CD14-positive monocyte (primary cell): ENCODE measurements around the gene RARB. TPM values are rescaled to one million over a fixed set of nuclear protein-coding genes. Genes with fewer than 3 reads are reported as not detected.

Experiments
- DNase-seq, 3 donors: peaks; one replicate each; pipeline ENCODE4 v3.0.0-alpha.2; 2011 to 2022
- H2AFZ ChIP-seq: 2 replicates; pipeline ENCODE4 v1.6.0; 2012; ENCODE audit warnings: mild to moderate bottlenecking, low read depth, low read length, inconsistent platforms; ENCODE audit not compliant: insufficient read depth, poor library complexity, severe bottlenecking
- H3K27ac ChIP-seq, 2 donors: 1 replicate in 1 of 2; 2 replicates in 1 of 2; pipeline ENCODE4 v1.5.1; 2012 to 2013; ENCODE audit warnings: low read length in 2 of 2, control low read depth in 1 of 2, inconsistent platforms in 1 of 2, low read depth in 1 of 2, mild to moderate bottlenecking in 1 of 2
- H3K27me3 ChIP-seq, 2 donors: one replicate each; pipeline versions ENCODE4 v1.6.0 to v1.6.1; 2011 to 2013; ENCODE audit warnings: low read length in 2 of 2; ENCODE audit not compliant: control insufficient read depth in 2 of 2, insufficient read depth in 2 of 2
- H3K36me3 ChIP-seq, 2 donors: replicated peaks in 1 of 2; 1 replicate in 1 of 2; 2 replicates in 1 of 2; pipeline versions ENCODE4 v1.5.1 to v1.6.1; 2012 to 2013; ENCODE audit warnings: low read length in 2 of 2, control low read depth in 1 of 2, inconsistent platforms in 1 of 2, mild to moderate bottlenecking in 1 of 2; ENCODE audit not compliant: insufficient read depth in 2 of 2, control insufficient read depth in 1 of 2
- H3K4me1 ChIP-seq, 2 donors: 1 replicate in 1 of 2; 2 replicates in 1 of 2; pipeline versions ENCODE4 v1.5.1 to v1.6.1; 2012 to 2013; ENCODE audit warnings: low read length in 2 of 2, control low read depth in 1 of 2, inconsistent platforms in 1 of 2, mild to moderate bottlenecking in 1 of 2, moderate library complexity in 1 of 2; ENCODE audit not compliant: insufficient read depth in 2 of 2, control insufficient read depth in 1 of 2
- H3K4me2 ChIP-seq: replicated peaks from 2 replicates; pipeline ENCODE3; 2012; ENCODE audit warnings: low read length, moderate library complexity, mild to moderate bottlenecking; ENCODE audit not compliant: poor library complexity, severe bottlenecking; ENCODE audit errors: extremely low read depth
- H3K4me3 ChIP-seq, 3 experiments: fragments of 200-600 bp in 1 of 3; sonication (generic) in 1 of 3; replicated peaks in 1 of 3; 1 replicate in 2 of 3; 2 replicates in 1 of 3; pipeline ENCODE4 v1.5.1; 2011 to 2013; ENCODE audit warnings: low read length in 3 of 3, mild to moderate bottlenecking in 3 of 3, control low read depth in 2 of 3, low read depth in 2 of 3, inconsistent platforms in 1 of 3, moderate library complexity in 1 of 3
- H3K79me2 ChIP-seq: 2 replicates; pipeline ENCODE4 v1.6.0; 2012; ENCODE audit warnings: mild to moderate bottlenecking, control low read depth, inconsistent platforms, low read length, moderate library complexity; ENCODE audit not compliant: insufficient read depth
- H3K9ac ChIP-seq: 2 replicates; pipeline ENCODE4 v1.6.0; 2017; ENCODE audit warnings: low read length, mild to moderate bottlenecking; ENCODE audit not compliant: insufficient read depth, poor library complexity, severe bottlenecking
- H3K9me3 ChIP-seq, 2 donors: replicated peaks in 1 of 2; 1 replicate in 1 of 2; 2 replicates in 1 of 2; pipeline versions ENCODE4 v1.5.1 to v1.6.1; 2012 to 2013; ENCODE audit warnings: low read length in 2 of 2, control low read depth in 1 of 2; ENCODE audit not compliant: control insufficient read depth in 1 of 2, insufficient read depth in 1 of 2
- H4K20me1 ChIP-seq: 2 replicates; pipeline ENCODE4 v1.6.0; 2012; ENCODE audit warnings: mild to moderate bottlenecking, low read length, control low read depth, moderate library complexity; ENCODE audit not compliant: insufficient read depth
- H3K27ac Mint-ChIP-seq, 7 donors: one replicate each; pipeline ENCODE4 v1.8.0; 2020; ENCODE audit warnings: mild to moderate bottlenecking in 7 of 7, mixed read lengths in 7 of 7, moderate library complexity in 6 of 7, inconsistent platforms in 2 of 7
- H3K27me3 Mint-ChIP-seq, 3 donors: one replicate each; pipeline ENCODE4 v1.8.0; 2021 to 2022; ENCODE audit warnings: low read depth in 3 of 3, mild to moderate bottlenecking in 3 of 3, mixed read lengths in 3 of 3, moderate library complexity in 3 of 3, inconsistent platforms in 1 of 3
- H3K36me3 Mint-ChIP-seq, 2 donors: one replicate each; pipeline ENCODE4 v1.8.0; 2020; ENCODE audit warnings: mixed read lengths in 2 of 2, inconsistent platforms in 1 of 2, mild to moderate bottlenecking in 1 of 2
- H3K4me1 Mint-ChIP-seq: one replicate; pipeline ENCODE4 v1.8.0; 2020; ENCODE audit warnings: mild to moderate bottlenecking, mixed read lengths
- H3K4me3 Mint-ChIP-seq, 2 donors: one replicate each; pipeline ENCODE4 v1.8.0; 2020; ENCODE audit warnings: mild to moderate bottlenecking in 2 of 2, mixed read lengths in 2 of 2, moderate library complexity in 1 of 2
- H3K9me3 Mint-ChIP-seq, 7 donors: one replicate each; pipeline ENCODE4 v1.8.0; 2020 to 2022; ENCODE audit warnings: mixed read lengths in 7 of 7, mild to moderate bottlenecking in 6 of 7, moderate library complexity in 6 of 7, inconsistent platforms in 2 of 7
- WGBS: methylation state at CpG from one replicate; pipeline ENCODE4 v1.1.5; 2013; ENCODE audit warnings: missing lambda C conversion rate; ENCODE audit not compliant: insufficient coverage; 5-methylcytosine and 5-hydroxymethylcytosine counted together
- intact Hi-C, 2 donors: fragments of 100-400 bp; cut with micrococcal nuclease; formaldehyde crosslinking; loops; one replicate each; pipeline versions ENCODE4 v1.15.0 to v1.15.1; 2023
- polyA plus RNA-seq, 3 donors: library from polyadenylated mRNA; depleted of rRNA in 1 of 3; unstranded in 2 of 3; stranded (reverse) in 1 of 3; fragments of 300-500 nt in 2 of 3; fragments of >200 nt in 1 of 3; fragmentation: Illumina TruSeq in 2 of 3; gene quantifications; 1 replicate in 2 of 3; 2 replicates in 1 of 3; pipeline ENCODE4 v1.2.3, GENCODE V29; 2012 to 2021
- TF ChIP-seq, protein P1 (sequence below): fragments of 200-600 bp; IDR thresholded peaks from one replicate; pipeline ENCODE4 v1.8.0; 2022; ENCODE audit warnings: antibody characterized with exemption, mild to moderate bottlenecking

The RARB gene
- polyA plus RNA-seq, 3 donors = not detected

DNA sequence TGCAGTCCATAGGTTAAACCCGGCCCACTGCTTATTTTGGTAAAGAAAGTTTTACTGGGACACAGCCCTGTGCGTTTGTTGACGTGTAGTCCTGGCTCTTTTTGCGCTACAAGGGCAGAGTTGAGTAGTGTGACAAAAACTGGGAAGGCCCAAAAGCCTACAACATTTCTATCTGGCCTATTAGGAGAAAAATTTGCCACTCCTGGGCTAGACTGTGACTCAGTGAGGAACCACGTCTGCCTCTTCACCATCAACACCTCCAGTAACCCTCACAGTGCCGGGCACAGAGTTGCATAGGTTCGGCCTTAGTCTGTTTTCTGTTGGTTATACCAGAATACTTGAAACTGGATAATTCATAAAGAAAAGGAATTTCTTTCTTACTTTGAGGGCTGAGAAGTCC is 126.3 kb downstream of the RARB start:
- H3K27ac Mint-ChIP-seq = no peak overlapping the region
- Histone ChIP-seq H3K27ac (no peak overlapping the region), H3K9ac (no peak overlapping the region), H3K4me2 (no peak overlapping the region), H3K9me3 (no peaks in the 10 kb centered on the region), H3K79me2 (no peaks in the 10 kb centered on the region), H3K4me3 (no peak overlapping the region), H3K4me1 (peaks cover 3 to 5% of the 10 kb centered on the region in 2 donors), H3K27me3 (no peaks in the 10 kb centered on the region), H3K36me3 (no peaks in the 10 kb centered on the region), H2AFZ (no peak overlapping the region), H4K20me1 (no peaks in the 10 kb centered on the region)
- 100% methylated on average over 3 of the region's 7 CpGs for WGBS
- H3K9me3 Mint-ChIP-seq = peaks cover 0 to 12% (median 0%) of the 10 kb centered on the region in 7 donors
- DNase-seq = no peak
- intact Hi-C loops = no loop called here
- TF ChIP-seq, protein P1, sequence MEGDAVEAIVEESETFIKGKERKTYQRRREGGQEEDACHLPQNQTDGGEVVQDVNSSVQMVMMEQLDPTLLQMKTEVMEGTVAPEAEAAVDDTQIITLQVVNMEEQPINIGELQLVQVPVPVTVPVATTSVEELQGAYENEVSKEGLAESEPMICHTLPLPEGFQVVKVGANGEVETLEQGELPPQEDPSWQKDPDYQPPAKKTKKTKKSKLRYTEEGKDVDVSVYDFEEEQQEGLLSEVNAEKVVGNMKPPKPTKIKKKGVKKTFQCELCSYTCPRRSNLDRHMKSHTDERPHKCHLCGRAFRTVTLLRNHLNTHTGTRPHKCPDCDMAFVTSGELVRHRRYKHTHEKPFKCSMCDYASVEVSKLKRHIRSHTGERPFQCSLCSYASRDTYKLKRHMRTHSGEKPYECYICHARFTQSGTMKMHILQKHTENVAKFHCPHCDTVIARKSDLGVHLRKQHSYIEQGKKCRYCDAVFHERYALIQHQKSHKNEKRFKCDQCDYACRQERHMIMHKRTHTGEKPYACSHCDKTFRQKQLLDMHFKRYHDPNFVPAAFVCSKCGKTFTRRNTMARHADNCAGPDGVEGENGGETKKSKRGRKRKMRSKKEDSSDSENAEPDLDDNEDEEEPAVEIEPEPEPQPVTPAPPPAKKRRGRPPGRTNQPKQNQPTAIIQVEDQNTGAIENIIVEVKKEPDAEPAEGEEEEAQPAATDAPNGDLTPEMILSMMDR = no peak
- H3K36me3 Mint-ChIP-seq = no peaks in the 10 kb centered on the region
- H3K4me1 Mint-ChIP-seq = peaks cover 4% of the 10 kb centered on the region
- H3K4me3 Mint-ChIP-seq = no peak overlapping the region
- H3K27me3 Mint-ChIP-seq = peaks cover 0 to 6% (median 0%) of the 10 kb centered on the region in 3 donors

DNA sequence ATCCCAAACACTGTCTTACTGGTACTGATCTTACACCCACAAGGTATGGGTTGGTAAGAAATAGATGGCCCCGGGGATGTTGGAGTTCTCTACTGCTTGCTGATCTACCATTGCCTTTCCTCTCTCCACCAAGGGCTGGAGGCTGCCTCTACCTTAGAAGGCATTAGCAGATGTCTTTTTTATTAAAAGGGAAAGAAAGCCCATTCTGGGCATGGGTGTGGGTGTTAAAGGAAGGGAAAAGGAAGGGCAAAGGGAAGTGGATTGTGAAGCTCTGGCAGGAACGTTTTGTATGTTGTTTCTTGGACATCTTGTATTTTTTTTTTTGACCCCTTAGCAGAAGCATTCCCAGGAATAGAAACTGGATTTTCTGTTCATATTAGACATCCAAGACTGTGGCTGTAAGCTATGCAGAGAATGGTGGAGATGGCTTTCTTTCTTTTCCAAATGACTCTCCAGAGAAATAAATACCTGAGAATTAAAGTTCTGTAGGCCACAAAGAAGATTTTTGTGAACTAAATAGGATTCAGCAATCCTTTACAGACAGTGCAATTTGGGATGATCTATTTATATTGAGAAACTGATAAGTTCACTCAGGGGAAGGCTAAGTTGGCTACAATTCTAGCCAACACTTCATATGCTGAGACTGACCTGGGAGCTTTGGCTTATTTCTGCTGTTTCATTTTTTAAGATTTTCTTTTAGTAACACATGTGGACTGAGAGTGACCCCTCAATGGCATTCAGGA is 127.8 kb downstream of the RARB start:
- peaks cover 3 to 5% of the 10 kb centered on the region in 2 donors for H3K4me1 ChIP-seq
- H3K27ac ChIP-seq = no peak overlapping the region
- H3K4me3 ChIP-seq = no peak overlapping the region
- no peaks in the 10 kb centered on the region for H3K79me2 ChIP-seq
- H3K36me3 Mint-ChIP-seq = no peaks in the 10 kb centered on the region
- no peak overlapping the region for H3K27ac Mint-ChIP-seq
- TF ChIP-seq, protein P1 = no peak
- no peak overlapping the region for H3K9ac ChIP-seq
- no peak overlapping the region for H3K4me3 Mint-ChIP-seq
- H3K4me2 ChIP-seq = no peak overlapping the region
- peaks cover 4% of the 10 kb centered on the region for H3K4me1 Mint-ChIP-seq
- peaks cover 0 to 10% (median 1%) of the 10 kb centered on the region in 7 donors for H3K9me3 Mint-ChIP-seq
- H4K20me1 ChIP-seq = no peaks in the 10 kb centered on the region
- H3K9me3 ChIP-seq = no peaks in the 10 kb centered on the region
- no peak overlapping the region for H2AFZ ChIP-seq
- DNase-seq = no peak
- H3K27me3 ChIP-seq = no peaks in the 10 kb centered on the region
- H3K36me3 ChIP-seq = no peaks in the 10 kb centered on the region
- intact Hi-C loops = no loop called here
- no CpG with 5 or more reads among the region's 2 CpGs for WGBS
- H3K27me3 Mint-ChIP-seq = peaks cover 0 to 6% (median 0%) of the 10 kb centered on the region in 3 donors
